ENCODE measurements around the gene IFNL4. TPM values are rescaled to one million over a fixed set of nuclear protein-coding genes. Genes with fewer than 3 reads are reported as not detected.

Gene IFNL4
- polyA plus RNA-seq, 3 donors, result not detected

- DNase-seq, result no peak
- H3K4me3 Mint-ChIP-seq, result peak overlapping the region in 1 of 2 donors; percentile 59
- peaks cover 10 to 63% of the 10 kb centered on the region in 2 donors for H3K27me3 ChIP-seq (ENCODE audit: control insufficient read depth in 2 of 2, insufficient read depth in 2 of 2, low read length in 2 of 2)
Measured at GRCh38 chr19:39200066-39200802, 48.4 kb downstream of the IFNL4 start.

GRCh38 chr19:39199025-39199424, 49.6 kb downstream of the IFNL4 start:
- peaks cover 0 to 9% (median 2%) of the 10 kb centered on the region in 7 donors for H3K9me3 Mint-ChIP-seq
- no peaks in the 10 kb centered on the region for H4K20me1 ChIP-seq (ENCODE audit: insufficient read depth, low read length)
- H3K36me3 ChIP-seq (replicated peaks in 1 of 2; ENCODE audit: control insufficient read depth in 1 of 2, insufficient read depth in 2 of 2, low read length in 2 of 2), result no peaks in the 10 kb centered on the region
- H3K79me2 ChIP-seq (ENCODE audit: insufficient read depth, low read length), result no peaks in the 10 kb centered on the region
- no peak overlapping the region for H3K4me2 ChIP-seq (replicated peaks; ENCODE audit: extremely low read depth, low read length, poor library complexity, severe bottlenecking)
- H3K4me1 Mint-ChIP-seq, result peaks cover 3% of the 10 kb centered on the region
- intact Hi-C loops (cut with micrococcal nuclease), result no loop called here
- H3K27me3 ChIP-seq (ENCODE audit: control insufficient read depth in 2 of 2, insufficient read depth in 2 of 2, low read length in 2 of 2), result peaks cover 10 to 57% of the 10 kb centered on the region in 2 donors
- H3K27ac ChIP-seq (ENCODE audit: low read depth in 1 of 2, low read length in 2 of 2), result no peak overlapping the region
- H3K27ac Mint-ChIP-seq, result no peak overlapping the region
- 67% methylated on average over 11 of the region's 11 CpGs for WGBS (ENCODE audit: insufficient coverage)
- H3K4me3 ChIP-seq (replicated peaks in 1 of 3; ENCODE audit: low read depth in 2 of 3, low read length in 3 of 3), result no peak overlapping the region
- H3K36me3 Mint-ChIP-seq, result peaks cover 0 to 2% of the 10 kb centered on the region in 2 donors
- no peak overlapping the region for H2AFZ ChIP-seq (ENCODE audit: insufficient read depth, low read depth, low read length, poor library complexity, severe bottlenecking)
- H3K9ac ChIP-seq (ENCODE audit: insufficient read depth, low read length, poor library complexity, severe bottlenecking), result no peak overlapping the region
- no peak overlapping the region for H3K4me3 Mint-ChIP-seq
- peaks cover 0 to 9% of the 10 kb centered on the region in 2 donors for H3K9me3 ChIP-seq (replicated peaks in 1 of 2; ENCODE audit: control insufficient read depth in 1 of 2, insufficient read depth in 1 of 2, low read length in 2 of 2)
- no peak for DNase-seq
- no peak for TF ChIP-seq CTCF (IDR thresholded peaks at IDR 0.05)
- H3K4me1 ChIP-seq (ENCODE audit: control insufficient read depth in 1 of 2, insufficient read depth in 2 of 2, low read length in 2 of 2), result no peaks in the 10 kb centered on the region
- H3K27me3 Mint-ChIP-seq (ENCODE audit: low read depth in 3 of 3), result peaks cover 57 to 89% (median 68%) of the 10 kb centered on the region in 3 donors

More at GRCh38 chr19:39200066-39200802, 48.4 kb downstream of the IFNL4 start:
- no peak overlapping the region for H3K4me2 ChIP-seq (replicated peaks; ENCODE audit: extremely low read depth, low read length, poor library complexity, severe bottlenecking)
- no peaks in the 10 kb centered on the region for H4K20me1 ChIP-seq (ENCODE audit: insufficient read depth, low read length)
- intact Hi-C loops (cut with micrococcal nuclease), result no loop called here
- Mint-ChIP-seq H3K36me3 (peaks cover 0 to 2% of the 10 kb centered on the region in 2 donors), H3K27ac (no peak overlapping the region), H3K27me3 (ENCODE audit: low read depth in 3 of 3) (peaks cover 63 to 90% (median 77%) of the 10 kb centered on the region in 3 donors), H3K9me3 (peaks cover 0 to 11% (median 2%) of the 10 kb centered on the region in 7 donors), H3K4me1 (peaks cover 3% of the 10 kb centered on the region)
- H3K4me3 ChIP-seq (replicated peaks in 1 of 3; ENCODE audit: low read depth in 2 of 3, low read length in 3 of 3), result no peak overlapping the region
- H3K27ac ChIP-seq (ENCODE audit: low read depth in 1 of 2, low read length in 2 of 2), result no peak overlapping the region
- no peaks in the 10 kb centered on the region for H3K4me1 ChIP-seq (ENCODE audit: control insufficient read depth in 1 of 2, insufficient read depth in 2 of 2, low read length in 2 of 2)
- no peak overlapping the region for H2AFZ ChIP-seq (ENCODE audit: insufficient read depth, low read depth, low read length, poor library complexity, severe bottlenecking)
- H3K9ac ChIP-seq (ENCODE audit: insufficient read depth, low read length, poor library complexity, severe bottlenecking), result no peak overlapping the region
- 91% methylated on average over 29 of the region's 32 CpGs for whole genome bisulfite sequencing (ENCODE audit: insufficient coverage)
- no peak for TF ChIP-seq CTCF (IDR thresholded peaks at IDR 0.05)
- H3K36me3 ChIP-seq (replicated peaks in 1 of 2; ENCODE audit: control insufficient read depth in 1 of 2, insufficient read depth in 2 of 2, low read length in 2 of 2), result no peaks in the 10 kb centered on the region
- H3K79me2 ChIP-seq (ENCODE audit: insufficient read depth, low read length), result no peaks in the 10 kb centered on the region
- H3K9me3 ChIP-seq (replicated peaks in 1 of 2; ENCODE audit: control insufficient read depth in 1 of 2, insufficient read depth in 1 of 2, low read length in 2 of 2), result peaks cover 0 to 9% of the 10 kb centered on the region in 2 donors

Measured in CD14-positive monocyte (primary cell).